ENCODE data around the gene TM4SF5.
A peak's percentile ranks its signal among the peaks of the same experiment; 100 is the strongest.
"Not testable (repeated sequence)": the region's sequence is repeated elsewhere in the genome, so short reads cannot be mapped to it uniquely, and the experiment has no call there.

The TM4SF5 gene

GRCh38 chr17:4807605-4808377, 36.1 kb downstream of the TM4SF5 start:
- TF ChIP-seq JUND (IDR thresholded peaks at IDR 0.05; ENCODE audit: low read depth) = no peak
- in situ Hi-C loops (cut with HindIII; ENCODE audit: low pct_unique_long_range_greater_than_20kb, low sequenced_read_pairs) = no loop called here
- DNase-seq (ENCODE audit: low read depth in 1 of 2, low spot score in 1 of 2) = no peak

GRCh38 chr17:4808378-4808767, 36.7 kb downstream of the TM4SF5 start:
- TF ChIP-seq JUND (IDR thresholded peaks at IDR 0.05; ENCODE audit: low read depth) = no peak
- in situ Hi-C loops (cut with HindIII; ENCODE audit: low pct_unique_long_range_greater_than_20kb, low sequenced_read_pairs) = no loop called here
- DNase-seq (ENCODE audit: low read depth in 1 of 2, low spot score in 1 of 2) = peak in 1 of 2 experiments; percentile 4

GRCh38 chr17:4810696-4811290, 39.1 kb downstream of the TM4SF5 start:
- TF ChIP-seq JUND (IDR thresholded peaks at IDR 0.05; ENCODE audit: low read depth) = no peak
- DNase-seq (ENCODE audit: low read depth in 1 of 2, low spot score in 1 of 2) = no peak
- in situ Hi-C loops (cut with HindIII; ENCODE audit: low pct_unique_long_range_greater_than_20kb, low sequenced_read_pairs) = no loop called here

- in situ Hi-C loops (cut with HindIII; ENCODE audit: low pct_unique_long_range_greater_than_20kb, low sequenced_read_pairs) = no loop called here
- DNase-seq (ENCODE audit: low read depth in 1 of 2, low spot score in 1 of 2) = no peak
- TF ChIP-seq JUND (IDR thresholded peaks at IDR 0.05; ENCODE audit: low read depth) = no peak
Observed at GRCh38 chr17:4811471-4811870, 39.8 kb downstream of the TM4SF5 start.

GRCh38 chr17:4812690-4813089, 41.0 kb downstream of the TM4SF5 start:
- TF ChIP-seq JUND (IDR thresholded peaks at IDR 0.05; ENCODE audit: low read depth) = no peak
- no peak for DNase-seq (ENCODE audit: low read depth in 1 of 2, low spot score in 1 of 2)
- in situ Hi-C loops (cut with HindIII; ENCODE audit: low pct_unique_long_range_greater_than_20kb, low sequenced_read_pairs) = no loop called here

GRCh38 chr17:4815043-4815675, 43.5 kb downstream of the TM4SF5 start:
- in situ Hi-C loops (cut with HindIII; ENCODE audit: low pct_unique_long_range_greater_than_20kb, low sequenced_read_pairs) = no loop called here
- TF ChIP-seq JUND (IDR thresholded peaks at IDR 0.05; ENCODE audit: low read depth) = no peak
- DNase-seq (ENCODE audit: low read depth in 1 of 2, low spot score in 1 of 2) = no peak

- no peak for DNase-seq (ENCODE audit: low read depth in 1 of 2, low spot score in 1 of 2)
- TF ChIP-seq JUND (IDR thresholded peaks at IDR 0.05; ENCODE audit: low read depth) = no peak
- in situ Hi-C loops (cut with HindIII; ENCODE audit: low pct_unique_long_range_greater_than_20kb, low sequenced_read_pairs) = no loop called here
Observed at GRCh38 chr17:4816826-4817225, 45.1 kb downstream of the TM4SF5 start.

GRCh38 chr17:4818276-4818675, 46.6 kb downstream of the TM4SF5 start:
- DNase-seq (ENCODE audit: low read depth in 1 of 2, low spot score in 1 of 2) = no peak
- TF ChIP-seq JUND (IDR thresholded peaks at IDR 0.05; ENCODE audit: low read depth) = no peak
- in situ Hi-C loops (cut with HindIII; ENCODE audit: low pct_unique_long_range_greater_than_20kb, low sequenced_read_pairs) = no loop called here

GRCh38 chr17:4822835-4823234, 51.1 kb downstream of the TM4SF5 start:
- in situ Hi-C loops (cut with HindIII; ENCODE audit: low pct_unique_long_range_greater_than_20kb, low sequenced_read_pairs) = no loop called here

GRCh38 chr17:4823373-4824089, 51.8 kb downstream of the TM4SF5 start:
- no peak for DNase-seq (ENCODE audit: low read depth in 1 of 2, low spot score in 1 of 2)
- TF ChIP-seq JUND (IDR thresholded peaks at IDR 0.05; ENCODE audit: low read depth) = no peak
- in situ Hi-C loops (cut with HindIII; ENCODE audit: low pct_unique_long_range_greater_than_20kb, low sequenced_read_pairs) = no loop called here

More at GRCh38 chr17:4822835-4823234, 51.1 kb downstream of the TM4SF5 start:
- no peak for DNase-seq (ENCODE audit: low read depth in 1 of 2, low spot score in 1 of 2)
- no peak for TF ChIP-seq JUND (IDR thresholded peaks at IDR 0.05; ENCODE audit: low read depth)

- in situ Hi-C loops (cut with HindIII; ENCODE audit: low pct_unique_long_range_greater_than_20kb, low sequenced_read_pairs) = no loop called here
- TF ChIP-seq JUND (IDR thresholded peaks at IDR 0.05; ENCODE audit: low read depth) = no peak
- DNase-seq (ENCODE audit: low read depth in 1 of 2, low spot score in 1 of 2) = no peak
Observed at GRCh38 chr17:4827399-4827798, 55.7 kb downstream of the TM4SF5 start.

- in situ Hi-C loops (cut with HindIII; ENCODE audit: low pct_unique_long_range_greater_than_20kb, low sequenced_read_pairs); DNase-seq (ENCODE audit: low read depth in 1 of 2, low spot score in 1 of 2): not testable (repeated sequence)
Observed at GRCh38 chr17:4832829-4833177, 61.1 kb downstream of the TM4SF5 start.
